Stimulated activated effector memory CD8-positive, alpha-beta T cell treated with anti-CD3 and anti-CD28 coated beads, Interleukin-12 subunit alpha, Interleukin-12 subunit beta, amount 100 ng/mL, for 72 hours (primary cell): ENCODE results near the gene DNER.
"Not testable (repeated sequence)": the region's sequence is repeated elsewhere in the genome, so short reads cannot be mapped to it uniquely, and the experiment has no call there.

Experiments
- ATAC-seq: fragments of 150-1000 bp; cut with Tn5 transposase; 2 replicates; pipeline ENCODE4 v1.10.0; 2021
- DNase-seq, 2 donors: peaks; one replicate each; pipeline ENCODE4 v3.0.0; 2021 to 2022; ENCODE audit warnings: low spot score in 2 of 2
- H3K27ac Mint-ChIP-seq: one replicate; pipeline ENCODE4 v1.8.0; 2022; ENCODE audit warnings: mild to moderate bottlenecking, mixed read lengths
- H3K36me3 Mint-ChIP-seq: one replicate; pipeline ENCODE4 v1.8.0; 2022; ENCODE audit warnings: mild to moderate bottlenecking, mixed read lengths
- H3K4me1 Mint-ChIP-seq: one replicate; pipeline ENCODE4 v1.8.0; 2022; ENCODE audit warnings: mixed read lengths
- H3K4me3 Mint-ChIP-seq: one replicate; pipeline ENCODE4 v1.8.0; 2022; ENCODE audit warnings: mild to moderate bottlenecking, mixed read lengths
- H3K9me3 Mint-ChIP-seq: one replicate; pipeline ENCODE4 v1.8.0; 2022; ENCODE audit warnings: mixed read lengths

DNER gene

GRCh38 chr2:229346816-229347540, 367.4 kb downstream of the DNER start:
- Mint-ChIP-seq H3K4me1 (no peaks in the 10 kb centered on the region), H3K27ac (no peak overlapping the region), H3K9me3 (peaks cover 3% of the 10 kb centered on the region), H3K36me3 (no peaks in the 10 kb centered on the region), H3K4me3 (no peak overlapping the region)
- ATAC-seq (no peak), DNase-seq (no peak)

GRCh38 chr2:229344955-229345354, 369.4 kb downstream of the DNER start:
- Mint-ChIP-seq H3K36me3 (no peaks in the 10 kb centered on the region), H3K4me1 (no peaks in the 10 kb centered on the region), H3K9me3 (no peaks in the 10 kb centered on the region), H3K4me3 (no peak overlapping the region), H3K27ac (no peak overlapping the region)
- no peak for ATAC-seq
- no peak for DNase-seq

- Mint-ChIP-seq H3K9me3 (no peaks in the 10 kb centered on the region), H3K4me3 (no peak overlapping the region), H3K36me3 (no peaks in the 10 kb centered on the region), H3K27ac (no peak overlapping the region), H3K4me1 (no peaks in the 10 kb centered on the region)
- no peak for ATAC-seq
- no peak for DNase-seq
These were observed 370.2 kb downstream of the DNER start for GRCh38 chr2:229344151-229344551.

GRCh38 chr2:229343661-229344060, 370.7 kb downstream of the DNER start:
- DNase-seq (no peak), ATAC-seq (no peak)
- H3K4me3 Mint-ChIP-seq = no peak overlapping the region
- H3K4me1 Mint-ChIP-seq = no peaks in the 10 kb centered on the region
- no peaks in the 10 kb centered on the region for H3K36me3 Mint-ChIP-seq
- no peak overlapping the region for H3K27ac Mint-ChIP-seq
- H3K9me3 Mint-ChIP-seq = no peaks in the 10 kb centered on the region

GRCh38 chr2:229342376-229342775, 372.0 kb downstream of the DNER start:
- ATAC-seq = no peak
- Mint-ChIP-seq H3K4me3 (no peak overlapping the region), H3K36me3 (no peaks in the 10 kb centered on the region), H3K9me3 (no peaks in the 10 kb centered on the region), H3K27ac (no peak overlapping the region), H3K4me1 (no peaks in the 10 kb centered on the region)
- DNase-seq = no peak

- no peaks in the 10 kb centered on the region for H3K9me3 Mint-ChIP-seq
These were observed 374.1 kb downstream of the DNER start for GRCh38 chr2:229340086-229340760.

GRCh38 chr2:229339618-229340017, 374.7 kb downstream of the DNER start:
- Mint-ChIP-seq H3K36me3 (no peaks in the 10 kb centered on the region), H3K27ac (no peak overlapping the region), H3K4me3 (no peak overlapping the region), H3K9me3 (no peaks in the 10 kb centered on the region), H3K4me1 (no peaks in the 10 kb centered on the region)
- DNase-seq = no peak
- no peak for ATAC-seq

More at GRCh38 chr2:229340086-229340760, 374.1 kb downstream of the DNER start:
- no peak for DNase-seq
- no peaks in the 10 kb centered on the region for H3K36me3 Mint-ChIP-seq
- ATAC-seq = no peak
- H3K27ac Mint-ChIP-seq = no peak overlapping the region
- H3K4me1 Mint-ChIP-seq = no peaks in the 10 kb centered on the region
- no peak overlapping the region for H3K4me3 Mint-ChIP-seq

- H3K4me1 Mint-ChIP-seq, ATAC-seq, DNase-seq, H3K4me3 Mint-ChIP-seq, H3K27ac Mint-ChIP-seq, H3K9me3 Mint-ChIP-seq, H3K36me3 Mint-ChIP-seq: not testable (repeated sequence)
These were observed 375.2 kb downstream of the DNER start for GRCh38 chr2:229339171-229339570.

- Mint-ChIP-seq H3K4me1 (no peaks in the 10 kb centered on the region), H3K27ac (no peak overlapping the region), H3K4me3 (no peak overlapping the region), H3K9me3 (no peaks in the 10 kb centered on the region), H3K36me3 (no peaks in the 10 kb centered on the region)
- no peak for ATAC-seq
- DNase-seq = no peak
These were observed 378.4 kb downstream of the DNER start for GRCh38 chr2:229335877-229336346.

GRCh38 chr2:229335330-229335729, 379.0 kb downstream of the DNER start:
- ATAC-seq = no peak
- H3K4me1 Mint-ChIP-seq = no peaks in the 10 kb centered on the region
- DNase-seq = no peak
- H3K36me3 Mint-ChIP-seq = no peaks in the 10 kb centered on the region
- H3K27ac Mint-ChIP-seq = no peak overlapping the region
- no peaks in the 10 kb centered on the region for H3K9me3 Mint-ChIP-seq
- no peak overlapping the region for H3K4me3 Mint-ChIP-seq

- no peak for DNase-seq
- H3K27ac Mint-ChIP-seq = no peak overlapping the region
- H3K4me1 Mint-ChIP-seq = no peaks in the 10 kb centered on the region
- H3K36me3 Mint-ChIP-seq = no peaks in the 10 kb centered on the region
- no peak overlapping the region for H3K4me3 Mint-ChIP-seq
- H3K9me3 Mint-ChIP-seq = no peaks in the 10 kb centered on the region
- ATAC-seq = no peak
These were observed 383.4 kb downstream of the DNER start for GRCh38 chr2:229330952-229331351.

GRCh38 chr2:229319558-229319957, 394.8 kb downstream of the DNER start:
- no peaks in the 10 kb centered on the region for H3K4me1 Mint-ChIP-seq
- H3K36me3 Mint-ChIP-seq = no peaks in the 10 kb centered on the region
- no peak for DNase-seq
- no peak overlapping the region for H3K27ac Mint-ChIP-seq
- ATAC-seq = no peak
- H3K9me3 Mint-ChIP-seq = peaks cover 11% of the 10 kb centered on the region
- no peak overlapping the region for H3K4me3 Mint-ChIP-seq

GRCh38 chr2:229314117-229314516, 400.2 kb downstream of the DNER start:
- Mint-ChIP-seq H3K4me3 (no peak overlapping the region), H3K36me3 (no peaks in the 10 kb centered on the region), H3K4me1 (no peaks in the 10 kb centered on the region), H3K27ac (no peak overlapping the region), H3K9me3 (peaks cover 6% of the 10 kb centered on the region)
- no peak for ATAC-seq
- no peak for DNase-seq

GRCh38 chr2:229313591-229313990, 400.8 kb downstream of the DNER start:
- Mint-ChIP-seq H3K27ac (no peak overlapping the region), H3K4me3 (no peak overlapping the region), H3K36me3 (no peaks in the 10 kb centered on the region), H3K4me1 (no peaks in the 10 kb centered on the region), H3K9me3 (peaks cover 6% of the 10 kb centered on the region)
- no peak for DNase-seq
- no peak for ATAC-seq
